ENCODE results near the gene FPR3.

Gene FPR3

DNA sequence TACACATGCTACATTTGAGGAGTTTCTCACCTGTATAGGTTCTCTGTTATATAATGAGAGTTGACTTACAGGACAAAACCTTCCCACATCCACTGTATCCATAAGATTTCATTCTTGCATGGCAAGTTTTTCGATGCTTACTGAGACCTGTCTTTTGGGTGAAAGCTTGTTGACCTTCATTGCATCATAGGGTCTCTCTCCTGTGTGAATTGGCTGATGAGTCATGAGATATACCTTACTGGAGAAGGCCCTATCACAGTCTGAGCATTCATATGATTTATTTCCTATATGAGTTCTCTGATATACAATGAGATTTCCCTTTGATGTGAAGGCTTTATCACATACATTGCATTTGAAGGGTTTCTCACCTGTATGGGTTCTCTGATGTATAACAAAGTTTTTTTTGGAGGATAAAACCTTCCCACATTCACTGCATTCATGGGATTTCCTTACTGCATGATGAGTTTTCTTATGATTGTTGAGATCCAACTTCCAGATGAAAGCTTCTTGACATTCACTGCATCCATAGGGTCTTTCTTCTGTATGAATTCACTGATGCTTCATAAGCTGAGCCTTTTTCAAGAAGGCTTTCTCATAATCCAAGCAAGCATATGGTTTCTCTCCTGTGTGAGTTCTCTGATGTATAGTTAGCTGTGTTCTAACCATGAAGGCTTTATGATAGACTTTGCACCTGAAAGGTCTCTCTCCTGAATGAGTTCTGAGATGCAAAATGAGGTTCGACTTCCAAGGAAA, 67.1 kb downstream of the FPR3 start:
- TF ChIP-seq CTCF (IDR thresholded peaks at IDR 0.05; ENCODE audit: insufficient read depth, missing control alignments), result no peak
- no peak for DNase-seq (ENCODE audit: insufficient read length, low spot score)
- FAIRE-seq, result no peak

- DNase-seq (ENCODE audit: insufficient read length, low spot score) (no peak), FAIRE-seq (no peak)
- TF ChIP-seq CTCF (IDR thresholded peaks at IDR 0.05; ENCODE audit: insufficient read depth, missing control alignments), result no peak
Observed at GRCh38 chr19:51873097-51873496, 78.1 kb downstream of the FPR3 start.
